Heart right ventricle (tissue), 16 donors: ENCODE results near the gene CCNF. TPM values are rescaled to one million over a fixed set of nuclear protein-coding genes. Genes with fewer than 3 reads are reported as not detected.

Experiments used
- ATAC-seq, 8 donors: fragments of 200-7000 bp; cut with Tn5 transposase; one replicate each; pipeline ENCODE4 v1.9.1; 2020; ENCODE audit warnings: mild to moderate bottlenecking in 8 of 8, moderate library complexity in 8 of 8, moderate number of reproducible peaks in 1 of 8
- DNase-seq, 2 donors: peaks; one replicate each; pipeline ENCODE4 v3.0.0-alpha.2; 2020
- H3K27ac ChIP-seq, 10 donors: fragments of 200-600 bp; sonication (generic) in 2 of 10; one replicate each; pipeline versions ENCODE4 v1.5.0 to v1.8.0; 2020 to 2022; ENCODE audit warnings: mild to moderate bottlenecking in 3 of 10
- H3K27me3 ChIP-seq, 7 donors: fragments of 200-600 bp; one replicate each; pipeline ENCODE4 v1.8.0; 2021 to 2022; ENCODE audit warnings: mild to moderate bottlenecking in 2 of 7
- H3K36me3 ChIP-seq, 9 donors: fragments of 200-600 bp; sonication (generic) in 1 of 9; one replicate each; pipeline versions ENCODE4 v1.5.0 to v1.8.0; 2020 to 2022; ENCODE audit warnings: mild to moderate bottlenecking in 2 of 9
- H3K4me1 ChIP-seq, 9 donors: fragments of 200-600 bp; sonication (generic) in 1 of 9; one replicate each; pipeline versions ENCODE4 v1.5.0 to v1.8.0; 2020 to 2022; ENCODE audit warnings: mild to moderate bottlenecking in 4 of 9
- H3K4me3 ChIP-seq, 10 donors: fragments of 200-600 bp; sonication (generic) in 2 of 10; one replicate each; pipeline versions ENCODE4 v1.5.0 to v1.8.0; 2020 to 2022; ENCODE audit warnings: mild to moderate bottlenecking in 7 of 10, moderate library complexity in 2 of 10
- H3K9me3 ChIP-seq, 11 donors: fragments of 200-600 bp in 10 of 11; sonication (generic) in 2 of 11; one replicate each; pipeline versions ENCODE4 v1.5.0 to v1.8.0; 2013 to 2022; ENCODE audit warnings: mild to moderate bottlenecking in 2 of 11, control low read depth in 1 of 11, moderate library complexity in 1 of 11
- CTCF ChIP-seq, 9 donors: fragments of 200-600 bp; sonication (generic) in 2 of 9; IDR thresholded peaks; one replicate each; pipeline versions ENCODE4 v1.5.0 to v1.8.0; 2021 to 2022; ENCODE audit warnings: antibody characterized with exemption in 9 of 9, mild to moderate bottlenecking in 5 of 9, moderate library complexity in 1 of 9
- WGBS, 2 donors: extraction: QIAGEN DNeasy Blood & Tissue Kit; methylation state at CpG; one replicate each; pipeline ENCODE4 v1.1.7; 2013; ENCODE audit warnings: inconsistent platforms in 1 of 2; 5-methylcytosine and 5-hydroxymethylcytosine counted together
- intact Hi-C, 10 donors: fragments of 100-400 bp; cut with DNase I; formaldehyde crosslinking; loops; one replicate each; pipeline versions ENCODE4 v1.11.1 to v1.14.2; 2022
- polyA plus RNA-seq, 2 donors: library from polyadenylated mRNA; stranded (reverse); fragments of 200-250 nt; gene quantifications; one replicate each; pipeline ENCODE4 v1.2.3, GENCODE V29; 2013
- total RNA-seq, 10 donors: library from RNA; stranded (reverse); fragmentation: NEBNext Ultra II Directional in 3 of 10; extraction: Animal tissue kit (Norgen Biotek cat#: 25700) in 3 of 10; gene quantifications; one replicate each; pipeline versions ENCODE4 v1.2.1 to v1.2.4, GENCODE V29; 2021 to 2023
- donor health status: Arrhythmogenic right ventricular cardiomyopathy.
- donor health status: ischemic (EF 13 %, LVEDD 7.1; RV severe dilation, severe dysfunction).
- donor health status: healthy with polysubstance abuse.
- donor health status: DM: no; HTN: yes; CAD: no.
- donor health status: DM: no; HTN: no; CAD: no.
- donor health status: ischemic (EF 25% LVEDD 6.9; RV normal size, moderate dysfunction).
- donor health status: ischemic (EF 25% LVEDD 5.7; RV mildly dilated, moderate dysfunction).
- donor health status: healthy.
- donor health status: DM: yes; HTN: yes; CAD: no.
- donor health status: Ischemic cardiomyopathy.
- donor health status: ischemic (EF 35%, LVEDD 5.7; RV mildly dilated, moderate dysfunction).
- donor health status: nonischemic (EF 11% LVEDD 7.7; RV severe dilation, severe dysfunction).
- donor health status: DM: yes; HTN: yes; CAD: no.
- donor health status: PGD.
- donor health status: ischemic (EF 29% LVEDD 5.4; RV normal size, mild dysfunction).
- donor health status: nonischemic (EF 23%, LVEDD 6.1; RV moderate dilation, normal function).

The CCNF gene
- total and polyA plus RNA-seq, 12 donors: 0.51 to 3.4 (median 0.99) TPM

- TF ChIP-seq CTCF (IDR thresholded peaks at IDR 0.05): no peak
- no peaks in the 10 kb centered on the region for H3K27me3 ChIP-seq
- peaks cover 0 to 24% (median 0%) of the 10 kb centered on the region in 9 donors for H3K36me3 ChIP-seq
- H3K27ac ChIP-seq: no peak overlapping the region
- no peak overlapping the region for H3K4me3 ChIP-seq
- peaks cover 17 to 21% (median 20%) of the 10 kb centered on the region in 9 donors for H3K4me1 ChIP-seq
- no peaks in the 10 kb centered on the region for H3K9me3 ChIP-seq
- DNase-seq: no peak
- ATAC-seq: no peak
- intact Hi-C loops: no loop called here
- 95 to 96% methylated on average over 6 of the region's 6 CpGs for WGBS, 2 donors
These were observed 64.4 kb downstream of the CCNF start for GRCh38 chr16:2493605-2494004.

GRCh38 chr16:2494616-2495015 lies 65.4 kb downstream of the CCNF start:
- intact Hi-C loops: loop anchor here in 5 of 10 donors (5.0 kb wide), 2 partner anchors 67 to 152 kb away; partner anchors contain the start of genes CCNF (in 4 of the 5) and ABCA3 (in 2 of the 5)

GRCh38 chr16:2495041-2495440 lies 65.8 kb downstream of the CCNF start:
- DNase-seq: no peak
- no peak for TF ChIP-seq CTCF (IDR thresholded peaks at IDR 0.05)

More at GRCh38 chr16:2494616-2495015, 65.4 kb downstream of the CCNF start:
- no peak for ATAC-seq
- Histone ChIP-seq H3K4me1 (peaks cover 21 to 31% (median 28%) of the 10 kb centered on the region in 9 donors), H3K4me3 (no peak overlapping the region), H3K9me3 (no peaks in the 10 kb centered on the region), H3K27ac (no peak overlapping the region), H3K36me3 (peaks cover 0 to 30% (median 0%) of the 10 kb centered on the region in 9 donors), H3K27me3 (no peaks in the 10 kb centered on the region)
- 70 to 84% methylated on average over 5 of the region's 5 CpGs for WGBS, 2 donors
- no peak for DNase-seq
- TF ChIP-seq CTCF (IDR thresholded peaks at IDR 0.05): no peak

GRCh38 chr16:2496223-2497115 lies 67.2 kb downstream of the CCNF start:
- Histone ChIP-seq H3K9me3 (no peaks in the 10 kb centered on the region), H3K4me3 (no peak overlapping the region), H3K27me3 (no peaks in the 10 kb centered on the region), H3K4me1 (peaks cover 22 to 41% (median 35%) of the 10 kb centered on the region in 9 donors), H3K27ac (peak overlapping the region in 6 of 10 donors; percentile 34 to 75 (median 63)), H3K36me3 (peaks cover 0 to 27% (median 0%) of the 10 kb centered on the region in 9 donors)
- intact Hi-C loops: loop anchor here in 6 of 10 donors (2.0 to 5.0 kb wide), 3 partner anchors 22 to 154 kb away; partner anchors contain the start of genes CCNF (in 4 of the 6), ABCA3 (in 2 of the 6) and TBC1D24 (in 1 of the 6)
- WGBS, 2 donors: 92 to 95% methylated on average over 62 of the region's 62 CpGs
- no peak for TF ChIP-seq CTCF (IDR thresholded peaks at IDR 0.05)
- no peak for DNase-seq
- ATAC-seq: no peak

More at GRCh38 chr16:2495041-2495440, 65.8 kb downstream of the CCNF start:
- Histone ChIP-seq H3K27me3 (no peaks in the 10 kb centered on the region), H3K36me3 (peaks cover 0 to 31% (median 0%) of the 10 kb centered on the region in 9 donors), H3K27ac (no peak overlapping the region), H3K4me1 (peaks cover 21 to 32% (median 29%) of the 10 kb centered on the region in 9 donors), H3K9me3 (no peaks in the 10 kb centered on the region), H3K4me3 (no peak overlapping the region)
- no peak for ATAC-seq
- WGBS, 2 donors: 98 to 99% methylated on average over 5 of the region's 5 CpGs
- intact Hi-C loops: loop anchor here in 5 of 10 donors (5.0 kb wide), 2 partner anchors 68 to 153 kb away; partner anchors contain the start of genes CCNF (in 4 of the 5) and ABCA3 (in 2 of the 5)
